K562 (cell line): ENCODE data around the gene CSH1. TPM values are rescaled to one million over a fixed set of nuclear protein-coding genes. Genes with fewer than 3 reads are reported as not detected.
"Not testable (repeated sequence)": the region's sequence is repeated elsewhere in the genome, so short reads cannot be mapped to it uniquely, and the experiment has no call there.

Experiments
- ATAC-seq: fragments of 200-7000 bp; cut with Tn5 transposase; 3 replicates; pipeline ENCODE4 v1.9.1; 2020; ENCODE audit warnings: moderate library complexity
- BruUV-seq: library from RNA; stranded (reverse); fragments of 400-500 nt; replicated peaks from 2 replicates; lab custom pipeline; 2021; lab: Mats Ljungman, UMichigan
- CTCF ChIA-PET: fragments of 300-600 bp; formaldehyde crosslinking; extraction: SDS; loops from one replicate; lab custom pipeline; 2021; ENCODE audit warnings: low intra/inter-chr PET ratio; lab: Yijun Ruan, JAX
- POLR2A ChIA-PET: fragments of 300-600, 350-650 bp; sonication (Branson Sonifier 250); formaldehyde crosslinking; extraction: SDS; loops from one replicate; lab custom pipeline; 2021; ENCODE audit warnings: antibody characterized with exemption, inconsistent platforms; lab: Yijun Ruan, JAX
- DNase-seq, 4 experiments: peaks; one replicate each; pipeline versions ENCODE4 v3.0.0 to v3.0.0-alpha.2; 2011 to 2018; ENCODE audit warnings: low spot score in 3 of 4, mixed read lengths in 3 of 4; ENCODE audit errors: extremely low read depth in 1 of 4
- FAIRE-seq: peaks from 2 replicates; lab custom pipeline; 2011; peaks lifted over from hg19 to GRCh38; lab: Jason Lieb, UNC
- H2AFZ ChIP-seq: 2 replicates; pipeline ENCODE4 v1.6.0; 2011; ENCODE audit warnings: low read depth, low read length, control low read depth, inconsistent platforms
- H3K27ac ChIP-seq: fragments of 200-600 bp; 3 replicates; pipeline ENCODE4 v1.8.0; 2011; ENCODE audit warnings: low read depth, mild to moderate bottlenecking, control low read depth, inconsistent platforms, low read length, moderate library complexity, mixed read lengths; ENCODE audit errors: extremely low read depth
- H3K27me3 ChIP-seq, 2 experiments: fragments of 300-600 bp in 1 of 2; 2 replicates in 1 of 2; 3 replicates in 1 of 2; pipeline versions ENCODE4 v1.6.0 to v1.8.0; 2011; ENCODE audit warnings: inconsistent platforms in 2 of 2, low read length in 2 of 2, mild to moderate bottlenecking in 1 of 2, mixed read lengths in 1 of 2, moderate library complexity in 1 of 2; ENCODE audit not compliant: control insufficient read depth in 2 of 2, insufficient read depth in 2 of 2
- H3K36me3 ChIP-seq: fragments of 300-600 bp; 3 replicates; pipeline ENCODE4 v1.8.0; 2011; ENCODE audit warnings: mild to moderate bottlenecking, low read length, inconsistent platforms; ENCODE audit not compliant: control insufficient read depth, insufficient read depth
- H3K4me1 ChIP-seq, 2 experiments: fragments of 200-600 bp in 1 of 2; replicated peaks in 1 of 2; 2 replicates in 1 of 2; 3 replicates in 1 of 2; pipeline versions ENCODE4 v1.5.1 to v1.8.0; 2011; ENCODE audit warnings: inconsistent platforms in 2 of 2, low read length in 2 of 2, mild to moderate bottlenecking in 1 of 2, mixed read lengths in 1 of 2, moderate library complexity in 1 of 2; ENCODE audit not compliant: control insufficient read depth in 2 of 2, insufficient read depth in 2 of 2
- H3K4me2 ChIP-seq: 2 replicates; pipeline ENCODE4 v1.6.1; 2011; ENCODE audit warnings: low read length, control low read depth, inconsistent platforms, mixed read lengths; ENCODE audit not compliant: insufficient read depth
- H3K4me3 ChIP-seq: fragments of 200-600 bp; sonication (generic), shearing (Covaris generic); 2 replicates; pipeline ENCODE4 v1.5.1; 2016; ENCODE audit warnings: control low read depth, inconsistent platforms
- H3K79me2 ChIP-seq: fragments of 200-600 bp; 3 replicates; pipeline ENCODE4 v1.8.0; 2011; ENCODE audit warnings: low read length, inconsistent platforms; ENCODE audit not compliant: control insufficient read depth, insufficient read depth
- H3K9ac ChIP-seq, 2 experiments: 2 replicates each; pipeline versions ENCODE4 v1.6.0 to v1.6.1; 2011; ENCODE audit warnings: low read depth in 2 of 2, low read length in 2 of 2, control low read depth in 1 of 2, inconsistent platforms in 1 of 2, mild to moderate bottlenecking in 1 of 2, mixed read lengths in 1 of 2; ENCODE audit not compliant: insufficient read depth in 1 of 2
- H3K9me1 ChIP-seq: one replicate; pipeline ENCODE4 v1.6.0; 2011; ENCODE audit warnings: inconsistent platforms, mild to moderate bottlenecking, low read length, moderate library complexity; ENCODE audit not compliant: control insufficient read depth, insufficient read depth
- H3K9me3 ChIP-seq: replicated peaks from 2 replicates; pipeline ENCODE4 v1.5.1; 2011; ENCODE audit warnings: low read depth, low read length, inconsistent platforms; ENCODE audit not compliant: control insufficient read depth, insufficient read depth
- H4K20me1 ChIP-seq: replicated peaks from 2 replicates; pipeline ENCODE4 v1.6.1; 2011; ENCODE audit warnings: low read length, inconsistent platforms, mixed read lengths; ENCODE audit not compliant: control insufficient read depth, insufficient read depth
- HDAC2 ChIP-seq: fragments of 450-650 bp; IDR thresholded peaks from 2 replicates; pipeline ENCODE4 v1.6.1; 2016; ENCODE audit warnings: mild to moderate bottlenecking
- NR1H2 ChIP-seq: sonication (generic); formaldehyde crosslinking; IDR thresholded peaks from 2 replicates; pipeline ENCODE4 v1.4.0; 2020; ENCODE audit warnings: mild to moderate bottlenecking, missing genetic modification reagents
- WGBS: fragments of 100-300 bp; shearing (Covaris generic); methylation state at CpG from one replicate; pipeline ENCODE4 v1.1.6; 2016; ENCODE audit warnings: low coverage, mixed read lengths; ENCODE audit not compliant: insufficient coverage; ENCODE audit errors: missing lambda C conversion rate; 5-methylcytosine and 5-hydroxymethylcytosine counted together
- in situ Hi-C: fragments of 300-500 bp; cut with MboI; formaldehyde crosslinking; loops from 4 replicates; pipeline ENCODE4 v1.15.0; 2018; ENCODE audit warnings: inconsistent platforms, mixed read lengths
- intact Hi-C: fragments of 100-400 bp; cut with micrococcal nuclease; formaldehyde crosslinking; loops from 2 replicates; pipeline ENCODE4 v1.14.2; 2022
- polyA plus RNA-seq, 8 experiments: library from polyadenylated mRNA; depleted of rRNA in 4 of 8; stranded (reverse) in 5 of 8; unstranded in 3 of 8; fragments of >200 nt; fragmentation: Nextera tagmentation in 2 of 8; fragmentation: Illumina TruSeq in 1 of 8; extraction: Ambion mirVana in 2 of 8; extraction: Trizol in 1 of 8; gene quantifications; 2 replicates each; pipeline versions ENCODE4 v1.2.1 to v1.2.3, GENCODE V29; 2011 to 2014; ENCODE audit warnings: inconsistent platforms in 1 of 8, missing spikeins in 1 of 8
- total RNA-seq, 7 experiments: library from RNA; depleted of rRNA in 6 of 7; stranded (reverse); fragments of >200 nt in 6 of 7; fragmentation: Illumina TruSeq in 2 of 7; extraction: Trizol in 2 of 7; gene quantifications; 2 replicates each; pipeline versions ENCODE4 v1.2.1 to v1.2.3, GENCODE V29; 2011 to 2021; ENCODE audit warnings: low replicate concordance in 1 of 7
- TF ChIP-seq, protein P1 (sequence below): fragments of 250-450 bp; sonication (Bioruptor Pico); IDR thresholded peaks from 2 replicates; pipeline ENCODE4 v1.8.0; 2021; ENCODE audit warnings: moderate library complexity, mild to moderate bottlenecking, inconsistent platforms
- TF ChIP-seq, protein P2 (sequence below): IDR thresholded peaks from 2 replicates; pipeline ENCODE4 v1.6.1; 2016; ENCODE audit warnings: missing genetic modification characterization, missing compliant biosample characterization
- TF ChIP-seq, protein P3 (sequence below): sonication (generic); formaldehyde crosslinking; IDR thresholded peaks from 2 replicates; pipeline ENCODE4 v1.8.0; 2022; ENCODE audit warnings: mild to moderate bottlenecking, missing genetic modification reagents

Gene CSH1
- total and polyA plus RNA-seq, 9 of the 15 experiments (the other 6 are each of a cell fraction or from before 2014, with no cell fraction given), result not detected

DNA sequence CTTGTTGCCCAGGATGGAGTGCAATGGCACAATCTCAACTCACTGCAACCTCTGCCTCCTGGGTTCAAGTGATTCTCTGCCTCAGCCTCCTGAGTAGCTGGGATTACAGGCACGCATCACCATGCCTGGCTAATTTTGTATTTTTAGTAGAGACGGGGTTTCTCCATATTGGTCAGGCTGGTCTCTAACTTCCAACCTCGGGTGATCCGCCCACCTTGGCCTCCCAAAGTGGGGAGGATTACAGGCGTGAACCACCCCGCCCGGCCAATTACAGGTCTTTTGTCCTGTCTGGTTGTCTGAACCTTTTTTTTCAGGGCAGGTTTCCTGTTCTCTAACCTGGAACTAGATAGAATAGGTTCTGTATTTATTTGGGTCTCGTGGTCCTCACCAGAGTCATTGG is 39.9 kb downstream of the CSH1 start:
- H3K9me3 ChIP-seq, H3K27ac ChIP-seq, H3K27me3 ChIP-seq, H2AFZ ChIP-seq, BruUV-seq, ATAC-seq, H3K4me2 ChIP-seq, FAIRE-seq, intact Hi-C loops, H4K20me1 ChIP-seq, in situ Hi-C loops, DNase-seq, H3K4me1 ChIP-seq, CTCF ChIA-PET, H3K79me2 ChIP-seq, H3K9me1 ChIP-seq, H3K4me3 ChIP-seq, H3K9ac ChIP-seq: not testable (repeated sequence)
- peaks cover 47% of the 10 kb centered on the region; the same call in 2 of the 3 replicates for H3K36me3 ChIP-seq
- WGBS, result 88% methylated on average over 8 of the region's 8 CpGs
- POLR2A ChIA-PET, result interaction anchor here (1.0 to 1.1 kb wide), 2 partner anchors 8 to 23 kb away, joined by 3 read pairs; no protein-coding TSS in a partner anchor

DNA sequence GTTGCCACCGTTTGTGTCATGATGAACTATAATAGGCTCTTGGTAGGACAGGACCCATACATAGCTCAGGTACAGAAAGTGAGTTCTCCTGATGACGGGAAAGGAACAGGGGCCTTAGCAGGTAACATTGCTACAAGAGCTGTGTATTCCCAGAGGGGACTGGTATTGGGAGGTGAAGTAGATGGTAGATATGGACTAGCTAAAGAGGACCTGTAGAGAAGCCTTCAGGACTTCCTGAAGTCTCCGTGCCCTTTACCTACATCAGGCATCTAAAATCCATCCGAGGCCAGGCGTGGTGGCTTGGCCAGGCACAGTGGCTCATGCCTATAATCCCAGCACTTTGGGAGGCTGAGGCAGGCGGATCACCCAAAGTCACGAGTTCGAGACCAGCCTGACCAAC is 41.2 kb downstream of the CSH1 start:
- no peak overlapping the region for H2AFZ ChIP-seq
- H3K27ac ChIP-seq, result no peak overlapping the region
- DNase-seq (no peak), FAIRE-seq (no peak), ATAC-seq (no peak)
- H3K9ac ChIP-seq, result no peak overlapping the region
- 87% methylated on average over 7 of the region's 8 CpGs for WGBS
- no TSS peak for BruUV-seq
- ChIA-PET CTCF (no interaction called here), POLR2A (no interaction called here)
- H3K4me1 ChIP-seq, result peaks cover 7 to 8% of the 10 kb centered on the region in 2 experiments; a peak in 3 of 5 replicates
- no peaks in the 10 kb centered on the region; the same call in 1 of the 2 replicates for H4K20me1 ChIP-seq
- in situ Hi-C loops (no loop called here), intact Hi-C loops (no loop called here)
- H3K27me3 ChIP-seq, result no peaks in the 10 kb centered on the region
- H3K4me3 ChIP-seq, result no peak overlapping the region
- H3K4me2 ChIP-seq, result no peak overlapping the region
- no peaks in the 10 kb centered on the region for H3K9me1 ChIP-seq
- H3K9me3 ChIP-seq, result no peaks in the 10 kb centered on the region; the same call in 1 of the 2 replicates
- H3K36me3 ChIP-seq, result peaks cover 37% of the 10 kb centered on the region; the same call in 2 of the 3 replicates
- peaks cover 20% of the 10 kb centered on the region for H3K79me2 ChIP-seq
- TF ChIP-seq NR1H2 (CRISPR knock-in tag) (no peak), HDAC2 (no peak)
- TF ChIP-seq, protein P1, sequence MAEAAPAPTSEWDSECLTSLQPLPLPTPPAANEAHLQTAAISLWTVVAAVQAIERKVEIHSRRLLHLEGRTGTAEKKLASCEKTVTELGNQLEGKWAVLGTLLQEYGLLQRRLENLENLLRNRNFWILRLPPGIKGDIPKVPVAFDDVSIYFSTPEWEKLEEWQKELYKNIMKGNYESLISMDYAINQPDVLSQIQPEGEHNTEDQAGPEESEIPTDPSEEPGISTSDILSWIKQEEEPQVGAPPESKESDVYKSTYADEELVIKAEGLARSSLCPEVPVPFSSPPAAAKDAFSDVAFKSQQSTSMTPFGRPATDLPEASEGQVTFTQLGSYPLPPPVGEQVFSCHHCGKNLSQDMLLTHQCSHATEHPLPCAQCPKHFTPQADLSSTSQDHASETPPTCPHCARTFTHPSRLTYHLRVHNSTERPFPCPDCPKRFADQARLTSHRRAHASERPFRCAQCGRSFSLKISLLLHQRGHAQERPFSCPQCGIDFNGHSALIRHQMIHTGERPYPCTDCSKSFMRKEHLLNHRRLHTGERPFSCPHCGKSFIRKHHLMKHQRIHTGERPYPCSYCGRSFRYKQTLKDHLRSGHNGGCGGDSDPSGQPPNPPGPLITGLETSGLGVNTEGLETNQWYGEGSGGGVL (CRISPR knock-in tag), result no peak
- TF ChIP-seq, protein P2, sequence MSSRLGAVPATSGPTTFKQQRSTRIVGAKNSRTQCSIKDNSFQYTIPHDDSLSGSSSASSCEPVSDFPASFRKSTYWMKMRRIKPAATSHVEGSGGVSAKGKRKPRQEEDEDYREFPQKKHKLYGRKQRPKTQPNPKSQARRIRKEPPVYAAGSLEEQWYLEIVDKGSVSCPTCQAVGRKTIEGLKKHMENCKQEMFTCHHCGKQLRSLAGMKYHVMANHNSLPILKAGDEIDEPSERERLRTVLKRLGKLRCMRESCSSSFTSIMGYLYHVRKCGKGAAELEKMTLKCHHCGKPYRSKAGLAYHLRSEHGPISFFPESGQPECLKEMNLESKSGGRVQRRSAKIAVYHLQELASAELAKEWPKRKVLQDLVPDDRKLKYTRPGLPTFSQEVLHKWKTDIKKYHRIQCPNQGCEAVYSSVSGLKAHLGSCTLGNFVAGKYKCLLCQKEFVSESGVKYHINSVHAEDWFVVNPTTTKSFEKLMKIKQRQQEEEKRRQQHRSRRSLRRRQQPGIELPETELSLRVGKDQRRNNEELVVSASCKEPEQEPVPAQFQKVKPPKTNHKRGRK (tag), result no peak
- TF ChIP-seq, protein P3, sequence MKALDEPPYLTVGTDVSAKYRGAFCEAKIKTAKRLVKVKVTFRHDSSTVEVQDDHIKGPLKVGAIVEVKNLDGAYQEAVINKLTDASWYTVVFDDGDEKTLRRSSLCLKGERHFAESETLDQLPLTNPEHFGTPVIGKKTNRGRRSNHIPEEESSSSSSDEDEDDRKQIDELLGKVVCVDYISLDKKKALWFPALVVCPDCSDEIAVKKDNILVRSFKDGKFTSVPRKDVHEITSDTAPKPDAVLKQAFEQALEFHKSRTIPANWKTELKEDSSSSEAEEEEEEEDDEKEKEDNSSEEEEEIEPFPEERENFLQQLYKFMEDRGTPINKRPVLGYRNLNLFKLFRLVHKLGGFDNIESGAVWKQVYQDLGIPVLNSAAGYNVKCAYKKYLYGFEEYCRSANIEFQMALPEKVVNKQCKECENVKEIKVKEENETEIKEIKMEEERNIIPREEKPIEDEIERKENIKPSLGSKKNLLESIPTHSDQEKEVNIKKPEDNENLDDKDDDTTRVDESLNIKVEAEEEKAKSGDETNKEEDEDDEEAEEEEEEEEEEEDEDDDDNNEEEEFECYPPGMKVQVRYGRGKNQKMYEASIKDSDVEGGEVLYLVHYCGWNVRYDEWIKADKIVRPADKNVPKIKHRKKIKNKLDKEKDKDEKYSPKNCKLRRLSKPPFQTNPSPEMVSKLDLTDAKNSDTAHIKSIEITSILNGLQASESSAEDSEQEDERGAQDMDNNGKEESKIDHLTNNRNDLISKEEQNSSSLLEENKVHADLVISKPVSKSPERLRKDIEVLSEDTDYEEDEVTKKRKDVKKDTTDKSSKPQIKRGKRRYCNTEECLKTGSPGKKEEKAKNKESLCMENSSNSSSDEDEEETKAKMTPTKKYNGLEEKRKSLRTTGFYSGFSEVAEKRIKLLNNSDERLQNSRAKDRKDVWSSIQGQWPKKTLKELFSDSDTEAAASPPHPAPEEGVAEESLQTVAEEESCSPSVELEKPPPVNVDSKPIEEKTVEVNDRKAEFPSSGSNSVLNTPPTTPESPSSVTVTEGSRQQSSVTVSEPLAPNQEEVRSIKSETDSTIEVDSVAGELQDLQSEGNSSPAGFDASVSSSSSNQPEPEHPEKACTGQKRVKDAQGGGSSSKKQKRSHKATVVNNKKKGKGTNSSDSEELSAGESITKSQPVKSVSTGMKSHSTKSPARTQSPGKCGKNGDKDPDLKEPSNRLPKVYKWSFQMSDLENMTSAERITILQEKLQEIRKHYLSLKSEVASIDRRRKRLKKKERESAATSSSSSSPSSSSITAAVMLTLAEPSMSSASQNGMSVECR (CRISPR knock-in tag), result no peak
